ENCODE data around the gene WDR1.

The WDR1 gene

GRCh38 chr4:10034612-10035104 lies 81.9 kb downstream of the WDR1 start:
- no peak for DNase-seq

GRCh38 chr4:10034136-10034535 lies 82.5 kb downstream of the WDR1 start:
- DNase-seq: no peak

DNA sequence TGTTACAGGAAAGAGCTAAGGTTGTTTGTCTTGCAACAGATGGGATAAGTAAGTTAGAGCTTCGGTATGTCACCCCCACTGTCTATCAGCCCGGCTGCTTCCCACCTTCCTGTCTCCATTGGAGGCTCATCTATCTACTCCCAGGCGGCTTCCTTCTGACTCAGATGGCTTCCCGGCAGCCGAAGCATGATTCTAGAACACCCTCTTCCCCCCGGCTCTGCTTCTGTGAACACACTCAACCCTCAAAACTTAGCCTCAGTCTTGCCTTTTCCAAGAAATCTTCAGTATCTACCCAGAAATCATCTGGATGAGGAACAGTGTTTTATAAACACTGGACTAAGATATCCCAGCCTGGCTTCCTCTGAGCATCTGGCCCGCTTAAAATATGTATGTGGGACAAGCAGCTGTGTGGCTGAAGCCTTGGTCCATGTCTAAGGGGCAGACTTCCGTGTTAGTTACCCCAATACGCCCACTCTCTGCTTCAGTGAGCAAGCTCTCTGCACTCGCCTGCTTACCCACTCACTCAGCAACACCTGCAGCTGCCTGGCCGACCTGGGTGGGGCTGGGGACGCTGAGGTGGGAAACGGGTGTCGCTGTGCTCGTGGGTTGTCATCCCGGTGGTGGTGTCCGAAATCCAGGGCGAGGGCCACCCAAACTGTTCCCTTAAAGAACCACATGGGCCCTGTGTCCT lies 83.3 kb downstream of the WDR1 start:
- no peak for DNase-seq

DNA sequence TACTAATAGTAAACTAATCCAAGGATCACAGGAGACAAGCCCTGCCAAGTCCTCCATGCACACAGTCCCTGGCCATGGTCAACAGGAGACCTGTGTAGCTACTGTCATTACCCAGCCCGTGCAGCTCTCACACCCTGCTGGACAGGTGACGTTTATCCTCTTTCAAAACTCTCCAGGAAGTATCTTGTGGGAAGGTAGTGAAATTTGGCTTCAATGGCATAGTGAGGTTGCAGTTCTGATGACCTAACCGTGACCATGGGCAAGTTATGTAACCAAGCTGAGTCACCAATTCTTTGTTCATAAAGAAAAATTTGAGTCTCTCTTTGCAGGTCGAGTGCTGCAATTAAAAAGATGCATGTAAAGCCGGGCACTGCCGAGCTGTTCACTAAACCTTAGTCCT lies 84.0 kb downstream of the WDR1 start:
- DNase-seq: no peak

GRCh38 chr4:10031668-10032590 lies 84.7 kb downstream of the WDR1 start:
- DNase-seq: no peak

DNA sequence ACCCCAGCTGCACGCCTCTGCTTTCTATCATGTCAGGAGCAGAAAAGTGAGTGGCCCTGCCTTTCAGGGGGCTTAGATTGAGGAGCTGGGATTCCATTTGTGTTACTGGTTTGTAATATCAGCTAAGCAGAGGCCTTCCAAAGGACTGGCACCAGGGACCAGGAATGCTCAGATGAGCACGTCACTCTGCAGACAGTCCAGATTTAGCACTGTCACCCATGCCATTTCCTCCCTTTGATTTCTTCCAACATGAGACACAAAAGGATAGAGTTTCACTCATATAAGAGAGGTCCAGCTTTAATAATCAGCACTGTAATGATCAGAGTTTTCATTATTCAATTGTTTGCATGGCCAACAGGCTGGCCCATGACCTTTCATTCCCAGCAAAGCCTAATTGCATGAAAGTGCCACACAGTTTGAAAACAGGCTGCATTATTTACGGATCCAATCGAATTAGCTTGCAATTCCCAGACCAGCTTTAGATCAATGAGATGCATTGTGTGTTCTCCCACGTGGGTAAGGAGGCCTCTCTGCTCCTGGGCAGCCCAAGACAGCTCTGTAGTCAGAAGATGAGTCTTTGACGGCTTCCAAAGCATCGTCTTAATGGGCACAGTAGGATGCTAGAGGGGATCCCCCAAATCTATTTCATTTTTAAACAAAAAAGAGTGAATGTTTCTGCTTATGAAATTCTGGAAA lies 85.5 kb downstream of the WDR1 start:
- DNase-seq: no peak

DNA sequence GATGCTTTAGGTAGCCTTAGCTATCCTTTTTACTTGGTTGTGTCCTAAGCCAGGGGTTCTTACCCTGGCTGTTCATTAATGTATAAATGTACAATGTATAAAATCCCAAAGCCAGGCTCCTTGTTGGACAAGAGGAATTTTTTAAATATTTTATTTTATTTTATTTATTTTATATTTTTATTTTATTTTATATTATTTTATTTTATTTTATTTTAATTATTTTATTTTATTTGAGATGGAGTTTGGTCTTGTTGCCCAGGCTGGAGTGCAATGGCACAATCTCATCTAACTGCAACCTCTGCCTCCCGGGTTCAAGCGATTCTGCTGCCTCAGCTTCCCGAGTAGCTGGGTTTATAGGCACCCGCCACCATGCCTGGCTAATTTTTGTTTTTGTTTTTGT lies 87.2 kb downstream of the WDR1 start:
- DNase-seq: no peak

GRCh38 chr4:10028910-10029309 lies 87.7 kb downstream of the WDR1 start:
- DNase-seq: no peak

DNA sequence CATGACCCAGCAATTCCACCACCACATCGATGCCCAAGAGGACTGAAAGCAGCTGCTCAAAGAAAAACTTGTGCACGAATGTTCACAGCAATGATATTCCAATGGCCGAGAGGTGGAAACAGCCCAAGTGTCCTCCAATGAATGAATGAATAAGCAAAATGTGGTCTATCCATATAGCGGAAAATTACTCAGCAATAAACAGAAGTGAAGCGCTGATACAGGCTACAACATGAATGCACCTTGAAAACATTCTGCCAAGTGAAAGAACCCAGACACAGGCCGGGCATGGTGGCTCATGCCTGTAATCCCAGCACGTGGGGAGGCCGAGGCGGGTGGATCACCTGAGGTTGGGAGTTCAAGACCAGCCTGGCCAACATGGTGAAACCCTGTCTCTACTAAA lies 90.1 kb downstream of the WDR1 start:
- no peak for DNase-seq

DNA sequence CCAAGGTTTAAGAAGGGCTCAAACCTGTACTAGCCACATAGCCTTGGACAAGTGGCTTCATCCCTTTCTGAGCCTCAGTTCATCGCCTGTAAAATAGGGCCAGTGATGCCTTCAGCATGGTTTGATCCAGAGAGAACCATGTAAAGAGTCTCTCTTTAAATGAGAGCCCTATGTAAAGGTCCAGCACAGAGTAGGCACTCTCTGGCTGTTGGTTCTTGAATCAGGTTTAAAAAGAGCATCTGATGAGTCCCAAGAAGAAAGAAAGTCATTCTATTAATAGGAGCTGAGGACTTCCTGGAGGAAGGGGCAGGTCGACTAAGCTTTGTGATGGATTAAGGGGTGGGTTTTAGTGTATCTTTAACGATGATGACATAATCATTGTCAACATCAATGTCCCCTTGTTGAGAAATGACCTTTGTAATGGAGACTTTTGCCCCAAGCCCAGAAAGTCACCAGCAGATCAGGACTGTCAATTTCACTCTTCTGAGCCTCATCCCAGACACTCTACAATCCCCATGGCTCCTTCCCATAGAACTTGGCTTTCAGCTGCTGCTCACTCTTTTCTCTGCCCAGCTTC lies 91.3 kb downstream of the WDR1 start:
- no peak for DNase-seq
